Epidermal melanocyte (primary cell): ENCODE data around the gene RBM22.

Source experiments
- DNase-seq: peaks from one replicate; pipeline ENCODE4 v3.0.0; 2011; ENCODE audit warnings: low spot score; ENCODE audit not compliant: insufficient read length

RBM22 gene

GRCh38 chr5:150653145-150653761, 47.6 kb downstream of the RBM22 start:
- DNase-seq: no peak

DNA sequence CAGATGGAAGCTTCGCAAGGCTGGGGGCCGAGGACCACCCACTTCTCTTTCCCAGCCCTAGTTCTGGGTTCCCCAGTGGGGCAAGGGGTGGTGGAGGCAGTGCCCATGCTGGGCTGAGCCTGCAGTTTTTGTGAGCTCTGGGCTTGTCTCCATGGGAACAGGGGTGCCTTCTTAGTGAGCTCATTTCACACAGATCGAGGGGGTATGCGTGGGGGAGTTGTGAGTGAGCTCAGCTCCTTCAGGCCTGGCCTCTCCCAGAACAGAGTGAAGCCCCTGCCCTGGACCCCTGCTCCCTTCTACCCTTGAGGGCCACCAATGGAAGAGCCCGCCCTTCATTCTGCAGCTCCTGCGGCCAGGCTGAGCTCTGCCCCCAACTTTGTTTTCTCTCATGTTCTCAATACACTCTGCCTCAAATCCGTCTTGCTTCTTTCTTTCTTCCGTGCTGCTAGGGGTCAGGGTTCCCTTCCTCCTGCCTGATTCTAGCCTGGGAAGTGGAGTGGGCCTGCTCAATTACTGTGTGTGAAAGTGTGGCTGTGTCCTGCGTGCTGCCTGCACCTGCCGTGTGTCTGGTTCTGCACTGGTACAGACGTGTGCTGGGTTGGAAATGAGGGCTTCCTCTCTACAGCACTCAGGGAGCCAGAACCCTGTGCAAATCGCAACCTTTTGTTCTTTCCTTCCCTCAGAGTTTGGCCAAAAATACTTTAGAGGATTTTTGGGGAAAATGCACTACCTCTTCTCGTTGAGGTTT, 48.8 kb downstream of the RBM22 start:
- no peak for DNase-seq

GRCh38 chr5:150651382-150651781, 49.5 kb downstream of the RBM22 start:
- DNase-seq: no peak

DNA sequence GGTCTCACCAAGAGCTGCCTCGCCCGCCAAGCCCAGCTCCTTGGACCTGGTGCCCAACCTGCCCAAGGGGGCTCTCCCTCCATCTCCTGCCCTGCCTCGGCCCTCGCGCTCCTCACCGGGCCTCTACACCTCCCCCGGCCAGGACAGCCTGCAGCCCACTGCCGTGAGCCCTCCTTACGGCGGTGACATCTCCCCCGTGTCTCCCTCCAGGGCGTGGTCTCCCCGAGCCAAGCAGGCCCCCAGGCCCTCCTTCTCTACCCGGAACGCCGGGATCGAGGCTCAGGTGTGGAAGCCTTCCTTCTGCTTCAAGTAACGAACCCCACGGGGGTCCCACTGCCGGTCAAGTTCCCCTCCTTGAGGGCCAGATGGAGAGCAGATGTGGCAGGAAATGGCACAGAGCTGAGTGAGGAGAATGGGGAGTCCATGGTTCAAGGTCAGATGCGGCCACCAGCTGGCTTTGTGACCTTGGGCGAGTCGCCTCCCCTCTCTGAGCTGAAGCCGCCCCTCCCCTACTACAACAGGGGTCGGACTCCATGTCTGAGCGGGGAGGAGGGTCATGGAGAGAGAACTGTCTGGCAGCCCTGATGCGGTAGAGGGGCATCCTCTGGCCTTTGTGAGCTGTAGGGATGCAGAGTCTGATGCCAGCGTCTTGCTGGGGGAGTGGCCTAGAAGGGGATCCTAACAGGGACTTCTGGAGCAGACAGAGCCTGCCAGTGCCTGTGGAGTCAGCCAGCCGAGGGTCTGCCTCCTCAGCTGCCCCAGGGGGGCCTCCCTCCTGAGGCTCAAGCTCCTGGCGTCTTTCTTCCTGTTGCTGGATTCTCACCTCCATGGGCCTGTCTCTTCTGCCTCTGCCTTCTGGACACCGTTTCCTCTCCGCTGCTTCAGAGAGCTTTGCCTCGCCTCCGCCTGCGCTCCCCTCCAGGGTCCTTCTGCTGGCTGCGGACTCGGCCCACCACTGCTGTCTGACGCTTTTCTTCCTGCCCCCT, 50.5 kb downstream of the RBM22 start:
- no peak for DNase-seq

DNA sequence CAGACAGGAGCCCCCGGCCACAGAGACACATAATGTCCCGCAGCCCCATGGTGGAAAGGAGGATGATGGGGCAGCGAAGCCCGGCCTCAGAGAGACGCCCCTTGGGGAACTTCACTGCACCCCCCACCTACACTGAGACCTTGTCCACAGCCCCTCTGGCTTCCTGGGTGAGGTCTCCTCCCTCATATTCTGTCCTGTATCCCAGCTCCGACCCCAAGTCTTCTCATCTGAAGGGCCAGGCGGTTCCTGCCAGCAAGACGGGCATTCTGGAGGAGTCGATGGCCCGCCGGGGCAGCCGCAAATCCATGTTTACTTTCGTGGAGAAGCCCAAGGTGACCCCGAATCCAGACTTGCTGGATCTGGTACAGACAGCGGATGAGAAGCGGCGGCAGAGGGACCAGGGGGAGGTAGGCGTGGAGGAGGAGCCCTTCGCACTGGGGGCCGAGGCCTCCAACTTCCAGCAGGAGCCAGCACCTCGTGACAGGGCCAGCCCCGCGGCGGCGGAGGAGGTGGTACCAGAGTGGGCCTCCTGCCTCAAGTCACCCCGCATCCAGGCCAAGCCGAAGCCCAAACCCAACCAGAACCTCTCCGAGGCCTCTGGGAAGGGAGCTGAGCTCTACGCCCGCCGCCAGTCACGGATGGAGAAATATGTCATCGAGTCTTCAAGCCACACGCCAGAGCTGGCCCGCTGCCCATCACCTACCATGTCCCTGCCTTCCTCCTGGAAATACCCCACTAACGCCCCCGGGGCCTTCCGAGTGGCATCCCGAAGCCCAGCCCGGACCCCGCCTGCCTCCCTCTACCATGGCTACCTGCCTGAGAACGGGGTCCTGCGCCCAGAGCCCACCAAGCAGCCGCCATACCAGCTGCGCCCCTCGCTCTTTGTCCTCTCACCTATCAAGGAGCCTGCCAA, 51.5 kb downstream of the RBM22 start:
- DNase-seq: no peak

DNA sequence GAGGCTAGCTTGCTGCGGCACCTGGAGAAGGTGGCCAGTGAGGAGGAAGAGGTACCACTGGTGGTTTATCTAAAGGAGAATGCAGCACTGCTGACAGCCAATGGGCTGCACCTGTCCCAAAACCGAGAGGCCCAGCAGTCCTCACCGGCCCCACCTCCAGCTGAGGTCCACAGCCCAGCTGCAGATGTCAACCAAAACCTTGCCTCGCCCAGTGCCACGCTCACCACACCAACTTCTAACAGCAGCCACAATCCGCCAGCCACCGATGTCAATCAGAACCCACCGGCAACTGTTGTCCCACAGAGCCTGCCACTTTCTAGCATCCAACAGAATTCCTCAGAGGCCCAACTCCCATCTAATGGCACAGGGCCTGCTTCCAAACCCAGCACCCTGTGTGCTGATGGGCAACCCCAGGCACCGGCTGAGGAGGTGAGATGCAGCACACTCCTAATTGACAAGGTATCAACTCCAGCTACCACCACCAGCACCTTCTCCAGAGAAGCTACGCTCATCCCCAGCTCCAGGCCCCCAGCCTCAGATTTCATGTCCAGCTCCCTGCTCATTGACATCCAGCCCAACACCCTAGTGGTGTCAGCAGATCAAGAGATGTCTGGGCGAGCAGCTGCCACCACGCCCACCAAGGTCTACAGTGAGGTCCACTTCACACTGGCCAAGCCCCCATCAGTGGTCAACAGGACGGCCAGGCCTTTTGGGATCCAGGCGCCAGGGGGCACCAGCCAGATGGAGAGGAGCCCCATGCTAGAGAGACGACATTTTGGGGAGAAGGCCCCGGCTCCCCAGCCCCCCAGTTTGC, 52.4 kb downstream of the RBM22 start:
- DNase-seq: no peak

- DNase-seq: no peak
Measured at GRCh38 chr5:150647275-150648251, 53.3 kb downstream of the RBM22 start.

DNA sequence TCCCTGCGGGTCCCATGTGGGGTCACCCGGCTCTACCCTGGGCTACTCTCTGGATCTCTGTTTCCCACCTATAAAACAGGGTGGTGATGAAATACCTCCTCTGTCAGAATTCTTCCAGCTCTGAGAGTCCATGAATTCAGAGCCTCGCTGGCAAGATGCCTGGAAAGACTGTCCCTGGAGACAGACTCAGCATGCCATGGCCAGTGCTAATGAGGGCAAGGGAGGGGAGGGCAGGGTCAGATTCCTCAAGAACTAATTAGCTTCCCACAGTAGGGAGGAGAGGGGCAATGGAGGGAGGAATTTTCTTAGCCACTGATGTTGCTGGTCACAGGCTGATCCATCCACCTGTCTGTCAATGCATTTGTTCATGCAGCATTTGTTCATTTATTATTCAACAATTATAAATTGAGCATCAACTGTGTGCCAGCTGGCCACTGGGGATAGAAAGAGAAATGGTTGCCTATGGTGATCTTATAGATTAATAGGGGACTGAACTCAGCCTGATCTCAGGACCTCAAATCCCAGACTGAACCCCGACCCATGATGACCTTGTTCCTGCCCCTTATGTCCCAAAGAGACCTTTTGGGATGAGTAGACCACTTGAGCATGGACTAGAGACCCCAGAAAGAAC, 55.7 kb downstream of the RBM22 start:
- DNase-seq: peak; percentile 47

DNA sequence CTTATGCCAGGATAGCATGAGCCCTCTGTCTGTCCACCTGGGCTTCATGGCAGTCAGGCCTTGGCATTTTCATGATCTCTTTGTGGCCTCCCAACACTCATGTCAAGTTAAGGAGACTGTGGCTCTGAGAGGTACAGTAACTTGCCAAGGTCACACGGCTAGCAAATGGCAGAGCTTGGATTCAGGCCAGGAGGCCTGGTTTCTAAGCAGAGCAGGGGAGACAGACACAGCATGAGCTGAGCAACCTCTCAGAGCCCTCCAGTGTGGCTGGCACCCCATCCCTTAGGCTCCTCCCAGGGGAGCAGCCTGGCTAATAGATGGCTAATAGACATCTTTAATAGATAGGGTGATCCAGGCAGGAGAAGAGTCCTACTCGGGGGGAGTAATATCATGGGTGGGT, 56.3 kb downstream of the RBM22 start:
- DNase-seq: no peak

DNA sequence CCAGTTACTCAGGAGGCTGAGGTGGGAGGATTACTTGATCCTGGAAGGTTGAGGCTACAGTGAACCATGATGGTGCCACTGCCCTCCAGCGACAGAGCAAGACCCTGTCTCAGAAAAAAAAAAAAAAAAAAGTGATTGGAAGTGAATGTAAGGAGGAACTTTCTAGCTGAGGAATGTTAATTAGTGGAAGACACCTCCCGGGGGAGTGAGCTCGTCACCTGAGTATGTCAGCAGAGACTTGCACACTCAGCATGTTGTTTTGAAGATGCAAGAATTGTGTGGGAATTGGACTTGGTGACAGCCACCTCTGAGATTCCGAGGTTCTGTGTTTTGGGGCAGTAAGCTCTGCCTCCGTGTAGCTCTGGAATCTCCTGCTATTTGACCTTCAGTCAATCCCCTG, 56.8 kb downstream of the RBM22 start:
- DNase-seq: no peak

GRCh38 chr5:150642991-150643710, 57.7 kb downstream of the RBM22 start:
- no peak for DNase-seq

DNA sequence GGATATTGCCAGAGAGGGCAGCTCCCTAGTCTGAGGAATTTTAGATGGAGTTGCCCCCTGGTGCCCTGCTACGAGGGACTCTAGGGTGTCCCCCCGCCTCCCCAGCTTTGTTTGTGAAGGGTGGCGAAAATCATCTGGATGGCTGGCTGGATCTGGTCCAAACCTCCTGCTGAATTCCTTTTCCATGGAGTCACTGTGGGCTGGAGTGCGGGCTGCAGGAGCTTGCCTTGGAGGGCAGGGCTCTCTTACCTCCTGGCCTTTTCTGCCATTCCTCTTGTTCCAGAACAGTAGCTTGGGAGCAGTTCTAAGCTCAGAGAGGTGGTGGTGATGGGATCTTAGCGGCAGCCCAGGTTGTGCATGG, 58.3 kb downstream of the RBM22 start:
- DNase-seq: peak; percentile 59

DNA sequence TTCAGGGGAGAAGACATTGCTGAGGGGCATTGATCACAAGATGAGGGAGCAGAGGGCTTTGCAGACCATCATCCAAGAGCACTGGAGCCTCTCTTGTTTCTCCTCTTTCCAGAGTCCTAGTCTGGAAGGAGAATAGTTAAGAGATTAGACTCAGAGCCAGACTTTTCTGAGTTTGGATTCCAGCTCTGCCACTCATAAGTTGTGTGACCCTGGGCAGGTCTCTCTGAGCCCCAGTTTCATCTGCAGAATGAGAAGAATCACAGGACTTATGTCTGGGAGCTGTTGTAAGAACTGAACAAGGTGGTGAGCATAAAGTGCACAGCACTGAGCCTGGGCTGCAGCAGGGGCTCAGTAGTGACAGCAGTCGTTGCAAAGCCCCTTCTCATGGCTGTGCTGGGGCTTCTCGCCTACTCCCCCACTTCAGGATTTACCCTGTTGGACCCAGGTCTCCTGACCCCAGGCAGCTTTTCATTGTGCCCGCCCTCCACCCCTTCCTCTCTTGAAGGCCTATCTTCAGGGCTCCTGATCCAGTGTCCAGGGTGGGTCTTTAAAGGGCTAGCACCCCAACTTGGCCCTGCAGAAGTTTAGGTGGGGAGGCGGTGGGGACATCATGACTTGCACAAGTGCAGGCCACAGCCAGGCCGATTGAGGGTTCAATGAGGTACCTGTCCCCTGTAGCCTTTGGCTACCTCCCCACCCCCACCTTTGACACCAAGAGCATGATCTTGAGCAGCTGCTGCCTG, 58.9 kb downstream of the RBM22 start:
- DNase-seq: no peak

DNA sequence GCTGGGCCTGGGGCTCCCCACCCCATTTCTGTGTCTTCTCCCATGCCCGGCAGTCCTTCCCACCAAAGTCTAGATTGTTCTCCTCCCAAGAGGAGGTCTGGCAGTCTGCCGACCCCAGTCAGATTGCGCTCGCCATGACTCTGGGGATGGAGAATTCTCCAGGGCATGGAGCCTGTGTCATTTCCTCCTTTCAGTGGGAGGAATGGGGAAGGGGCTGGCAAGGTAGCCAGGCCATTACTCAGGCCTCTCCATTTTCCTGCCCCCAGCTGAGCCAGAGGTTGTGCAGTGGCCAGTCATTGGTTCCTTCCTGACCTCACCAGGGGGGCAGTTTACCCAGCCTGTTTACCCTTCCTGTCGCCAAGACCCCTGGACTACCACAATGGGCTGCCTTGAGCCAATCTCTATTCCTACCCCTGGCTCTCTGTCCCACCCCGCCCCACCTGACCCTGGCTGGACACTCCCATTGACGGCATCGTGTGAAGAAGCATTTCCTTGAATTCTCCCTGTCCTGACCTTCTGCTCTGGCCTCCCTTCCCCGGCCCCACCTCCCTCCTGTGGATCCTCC, 59.8 kb downstream of the RBM22 start:
- no peak for DNase-seq
